GM18502 (cell line): Measurements from ENCODE around the gene MPIG6B.
A peak's percentile ranks its signal among the peaks of the same experiment; 100 is the strongest.

Experiments
- ATAC-seq: cut with Tn5 transposase; IDR thresholded peaks from one replicate; pipeline ENCODE4 v1.9.1; 2021; ENCODE audit warnings: mild to moderate bottlenecking; ENCODE audit not compliant: unreplicated experiment, poor library complexity

Gene MPIG6B

DNA sequence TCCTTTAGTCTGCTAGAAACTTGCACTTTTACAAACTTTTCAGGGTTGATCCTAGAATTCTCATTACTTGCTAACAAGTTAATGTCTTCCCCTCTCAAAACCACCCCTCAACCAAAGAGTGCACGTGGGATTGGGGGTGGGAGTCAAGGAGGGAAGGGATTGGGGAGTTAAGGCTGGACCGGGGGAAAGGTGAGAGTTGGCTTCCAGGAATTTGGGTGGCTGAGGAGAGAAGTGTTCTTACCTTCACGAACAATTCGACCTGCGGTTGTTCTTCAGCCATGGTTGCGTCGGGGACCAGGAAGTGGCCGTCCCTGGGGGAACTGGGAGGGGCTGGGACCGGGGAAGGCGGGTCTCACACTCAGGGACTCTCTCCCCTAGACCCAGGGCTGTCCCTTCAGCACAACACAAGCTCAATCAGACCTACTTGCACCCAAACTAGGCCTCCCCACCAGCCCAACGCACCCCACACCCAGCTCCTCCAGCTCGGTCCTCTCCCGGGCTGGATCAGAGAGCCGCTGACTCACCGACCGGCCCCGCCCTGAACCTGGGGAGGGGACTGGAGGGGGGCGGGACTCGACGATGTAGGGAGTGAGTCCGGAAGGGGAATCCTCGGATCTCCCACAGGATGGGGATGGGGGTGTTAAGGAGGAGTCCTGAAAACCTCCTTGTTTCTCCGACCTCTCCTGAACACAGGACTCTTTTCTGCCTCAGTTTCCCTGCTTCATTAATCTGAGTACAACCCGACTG lies 13.0 kb downstream of the MPIG6B start, which contains the start of gene CLIC1:
TSS of gene CLIC1 (minus strand) at position 510 of the 747 bp plus-strand sequence. CDS start at position 280, 230 bp downstream.
- no peak for ATAC-seq

DNA sequence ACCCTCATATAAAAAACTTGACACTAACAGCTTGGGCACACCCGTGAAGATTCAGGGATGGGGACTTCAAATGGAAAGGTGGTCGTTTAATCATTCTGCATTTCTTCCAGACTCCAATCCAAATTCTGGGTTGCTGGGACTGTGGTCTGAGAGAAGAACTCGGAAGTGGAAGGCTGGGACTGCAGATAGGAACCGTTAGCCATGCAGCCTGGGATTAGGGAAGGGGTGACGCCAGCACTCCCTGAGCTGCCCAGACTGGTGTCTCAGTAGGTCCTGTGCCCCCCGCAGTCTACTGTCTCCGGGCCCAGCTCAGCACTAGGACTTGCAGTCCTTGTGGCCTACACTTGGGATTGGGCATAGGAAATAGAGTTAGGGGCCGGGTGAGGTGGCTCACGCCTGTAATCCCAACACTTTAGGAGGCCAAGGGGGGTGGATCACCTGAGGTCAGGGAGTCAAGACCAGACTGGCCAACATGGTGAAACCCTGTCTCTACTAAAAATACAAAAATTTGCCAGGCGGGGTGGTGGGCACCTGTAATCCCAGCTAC lies 13.7 kb downstream of the MPIG6B start:
- no peak for ATAC-seq

DNA sequence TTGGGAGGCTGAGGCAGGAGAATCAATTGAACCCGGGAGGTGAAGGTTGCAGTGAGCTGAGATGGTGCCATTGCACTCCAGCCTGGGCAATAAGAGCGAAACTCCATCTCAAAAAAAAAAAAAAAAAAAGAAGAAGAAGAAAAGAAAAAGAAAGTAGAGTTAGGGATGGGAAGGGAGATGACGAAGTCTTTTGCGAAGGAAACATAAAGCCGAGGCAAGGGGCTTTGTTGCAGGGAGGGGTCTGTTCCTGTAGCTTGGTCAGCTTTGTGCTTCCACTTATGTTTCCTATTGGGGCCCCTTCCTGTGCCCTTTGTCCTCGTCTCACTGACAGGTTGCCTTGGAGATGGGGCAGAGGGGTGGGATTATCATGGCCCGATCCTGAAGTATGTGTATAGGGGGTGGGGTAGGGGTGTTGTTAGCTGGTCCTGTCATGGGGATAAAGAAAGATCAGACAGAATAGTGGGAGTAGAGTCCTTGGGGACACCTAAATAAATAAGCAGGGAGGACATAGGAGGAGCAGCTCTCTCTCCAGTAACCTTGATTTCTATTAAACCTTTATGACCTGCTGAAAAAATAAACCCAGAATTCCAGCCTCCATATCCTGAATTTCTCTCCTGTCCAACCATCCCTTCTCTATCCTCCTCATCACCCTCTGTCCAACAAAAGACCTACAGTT lies 14.3 kb downstream of the MPIG6B start:
- ATAC-seq = no peak

GRCh38 chr6:31737991-31738979 lies 15.1 kb downstream of the MPIG6B start:
- no peak for ATAC-seq

DNA sequence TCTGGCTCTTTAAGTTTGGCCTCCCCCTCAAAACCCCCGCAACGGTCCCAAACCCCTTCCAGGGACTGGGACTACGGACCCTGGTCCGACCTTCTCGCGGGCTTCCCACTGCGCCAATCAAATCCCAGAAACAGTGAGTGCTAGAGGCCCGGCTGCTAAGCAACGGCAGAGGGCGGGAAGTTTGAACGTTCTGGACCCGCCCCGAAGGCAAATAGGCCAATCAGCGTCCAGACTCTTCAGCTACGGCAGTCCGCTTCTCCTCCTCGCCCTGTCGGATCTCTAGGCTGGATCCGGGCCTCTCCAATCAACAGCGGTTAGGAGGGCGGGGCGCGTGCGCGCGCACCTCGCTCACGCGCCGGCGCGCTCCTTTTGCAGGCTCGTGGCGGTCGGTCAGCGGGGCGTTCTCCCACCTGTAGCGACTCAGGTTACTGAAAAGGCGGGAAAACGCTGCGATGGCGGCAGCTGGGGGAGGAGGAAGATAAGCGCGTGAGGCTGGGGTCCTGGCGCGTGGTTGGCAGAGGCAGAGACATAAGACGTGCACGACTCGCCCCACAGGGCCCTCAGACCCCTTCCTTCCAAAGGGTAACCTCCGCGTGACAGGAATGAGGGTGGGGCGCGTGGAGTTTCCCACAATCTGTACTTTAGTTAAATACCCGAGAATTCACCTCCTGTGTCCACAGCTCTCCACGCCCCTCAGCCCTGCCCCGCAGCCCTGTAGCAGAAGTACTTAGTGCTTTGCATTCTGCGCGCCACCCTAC lies 16.6 kb downstream of the MPIG6B start, which contains the start of gene MSH5:
TSS of gene MSH5 (plus strand) at position 367 of the 758 bp plus-strand sequence. CDS start 462 bp downstream, outside the sequence.
- ATAC-seq = peak; percentile 66

GRCh38 chr6:31740397-31741223 lies 17.4 kb downstream of the MPIG6B start:
- ATAC-seq = peak; percentile 1

GRCh38 chr6:31741815-31742214 lies 18.6 kb downstream of the MPIG6B start:
- ATAC-seq = no peak

GRCh38 chr6:31742894-31743293 lies 19.7 kb downstream of the MPIG6B start:
- no peak for ATAC-seq

DNA sequence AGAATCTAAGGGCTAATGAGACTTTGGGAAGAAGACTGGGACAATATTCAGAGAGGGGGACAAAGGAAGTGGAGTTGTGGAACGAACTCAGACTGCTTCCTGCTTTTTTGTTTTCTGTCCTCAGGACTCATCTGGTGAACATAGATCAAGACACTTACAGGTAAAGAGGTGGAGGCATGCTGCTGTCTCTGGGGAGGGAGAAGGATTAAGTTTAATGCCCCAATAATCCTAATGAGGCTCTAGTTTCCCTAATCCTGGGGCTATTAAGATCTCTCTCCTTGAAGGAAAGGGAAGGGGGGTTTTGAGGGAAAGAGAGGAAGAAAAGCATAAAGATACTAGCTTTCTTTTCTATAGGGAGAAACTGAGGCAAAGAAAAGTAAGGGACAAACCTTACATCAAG lies 21.2 kb downstream of the MPIG6B start:
- no peak for ATAC-seq

DNA sequence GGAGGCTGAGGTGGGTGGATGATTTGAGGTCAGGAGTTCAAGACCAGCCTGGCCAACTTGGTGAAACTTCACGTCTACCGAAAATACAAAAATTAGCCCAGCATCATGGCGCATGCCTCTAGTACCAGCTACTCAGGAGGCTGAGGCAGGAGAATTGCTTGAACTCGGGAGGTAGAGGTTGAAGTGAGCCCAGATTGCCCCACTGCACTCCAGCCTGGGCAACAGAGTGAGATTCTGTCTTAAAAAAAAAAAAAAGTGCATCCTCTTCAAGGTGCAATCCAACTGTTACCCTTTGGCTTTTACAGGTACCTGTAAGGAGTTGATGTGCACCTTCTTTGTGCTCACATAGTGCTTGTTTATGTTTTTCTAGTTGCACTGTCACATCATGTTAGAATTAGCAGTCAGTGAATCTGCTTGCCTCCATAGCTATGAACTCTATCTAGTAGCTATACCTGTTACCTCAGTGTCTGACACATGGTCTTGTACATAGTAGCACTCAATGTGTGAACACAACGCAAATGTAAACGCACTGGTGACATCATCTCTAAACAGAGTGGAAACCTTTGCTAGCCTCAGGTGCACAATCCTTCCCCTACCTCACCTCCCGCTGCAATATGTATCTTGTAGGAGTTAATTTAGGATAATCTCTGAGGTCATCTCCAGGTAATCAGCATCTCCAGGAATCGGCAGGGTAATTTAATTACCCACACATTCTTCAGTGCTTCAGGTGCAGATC lies 26.3 kb downstream of the MPIG6B start:
- no peak for ATAC-seq

DNA sequence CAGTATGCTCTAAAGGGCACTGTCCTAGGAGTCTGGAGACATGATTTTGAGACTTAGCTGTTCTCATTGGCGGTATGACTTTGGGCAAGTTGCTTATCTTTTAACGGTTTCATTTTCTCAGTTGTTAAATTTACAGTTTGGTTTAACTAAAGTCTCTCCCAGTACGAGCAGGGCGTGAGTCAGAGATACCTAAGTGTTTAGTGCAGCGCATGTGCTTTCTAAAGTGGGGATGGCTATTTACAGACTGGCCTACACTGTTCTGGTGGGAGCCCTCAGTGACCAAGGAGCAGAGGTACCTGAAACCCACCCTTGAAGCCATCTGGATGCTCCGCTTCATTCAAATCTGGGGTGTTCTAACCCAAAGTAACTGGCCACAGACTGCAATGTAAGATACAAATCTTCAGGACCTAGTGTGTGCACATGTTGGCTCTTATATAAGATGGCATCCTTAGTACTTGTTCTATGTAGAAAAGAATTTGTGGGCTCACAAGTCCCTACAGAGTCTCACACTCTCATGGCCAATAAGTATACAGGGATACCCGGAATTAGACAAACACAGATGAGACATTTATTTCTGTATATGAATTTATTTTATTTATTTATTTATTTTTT lies 27.3 kb downstream of the MPIG6B start:
- no peak for ATAC-seq

DNA sequence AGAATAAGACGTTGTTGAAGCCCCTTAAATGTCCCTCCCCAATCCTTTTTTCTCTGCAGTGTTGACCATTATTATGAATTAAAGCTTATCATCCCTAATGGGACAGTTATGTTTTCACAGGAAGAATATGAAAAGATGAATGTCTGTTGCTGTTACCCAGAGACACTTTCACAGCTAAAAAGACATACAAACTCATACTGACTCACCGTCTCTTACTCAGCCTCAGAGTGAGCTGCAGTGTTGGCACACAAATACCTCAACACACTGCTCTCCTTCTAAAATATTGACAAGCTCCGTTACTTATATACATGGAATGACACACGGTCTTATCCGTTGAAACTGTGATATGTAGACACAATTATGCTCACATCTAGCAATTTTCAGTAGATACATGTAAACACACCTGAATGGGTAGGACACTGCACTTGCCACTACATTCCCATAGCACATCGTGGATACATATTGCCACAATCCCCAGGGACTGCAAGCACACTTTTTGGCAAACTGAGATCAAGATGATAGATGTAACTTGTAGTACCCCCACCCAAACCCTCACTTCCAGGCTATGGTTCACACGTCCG lies 29.7 kb downstream of the MPIG6B start:
- ATAC-seq = no peak

DNA sequence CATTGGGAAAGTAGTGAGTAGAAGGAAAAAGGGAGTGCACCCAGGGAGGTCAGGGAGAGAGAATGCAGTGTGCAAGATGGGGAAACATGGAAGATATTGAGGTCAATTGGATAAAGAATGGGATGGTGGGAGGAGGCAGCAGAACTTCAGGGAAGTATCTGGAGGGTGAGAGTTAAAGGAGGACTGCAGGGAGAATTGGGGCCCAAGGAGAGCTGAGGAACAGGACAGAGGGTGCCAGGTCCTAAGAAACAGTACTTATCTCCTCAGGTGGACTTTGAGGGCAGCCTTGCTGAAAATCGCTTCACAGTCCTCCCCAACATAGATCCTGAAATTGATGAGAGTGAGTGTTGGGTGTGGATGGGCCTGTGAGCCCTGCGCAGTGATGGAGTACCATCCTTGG lies 35.1 kb downstream of the MPIG6B start:
- no peak for ATAC-seq

DNA sequence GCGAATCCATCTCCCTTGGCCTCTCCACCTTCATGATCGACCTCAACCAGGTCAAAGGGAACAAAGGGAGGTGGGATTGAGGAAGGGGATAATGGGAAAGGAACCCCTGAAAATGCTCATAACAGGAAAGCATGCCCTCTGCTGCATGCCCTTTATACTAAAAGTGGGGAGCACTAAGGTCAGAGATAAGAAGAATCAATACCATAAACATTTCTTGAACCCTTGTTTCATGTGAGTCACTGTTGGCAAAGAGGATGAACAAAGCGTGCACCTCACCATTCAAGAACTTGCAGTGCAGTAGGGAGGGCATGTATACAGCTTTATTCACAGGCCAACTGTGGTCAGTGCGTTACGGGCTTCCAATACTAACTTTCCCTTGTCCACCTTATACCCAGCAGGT lies 37.6 kb downstream of the MPIG6B start:
- ATAC-seq = no peak

DNA sequence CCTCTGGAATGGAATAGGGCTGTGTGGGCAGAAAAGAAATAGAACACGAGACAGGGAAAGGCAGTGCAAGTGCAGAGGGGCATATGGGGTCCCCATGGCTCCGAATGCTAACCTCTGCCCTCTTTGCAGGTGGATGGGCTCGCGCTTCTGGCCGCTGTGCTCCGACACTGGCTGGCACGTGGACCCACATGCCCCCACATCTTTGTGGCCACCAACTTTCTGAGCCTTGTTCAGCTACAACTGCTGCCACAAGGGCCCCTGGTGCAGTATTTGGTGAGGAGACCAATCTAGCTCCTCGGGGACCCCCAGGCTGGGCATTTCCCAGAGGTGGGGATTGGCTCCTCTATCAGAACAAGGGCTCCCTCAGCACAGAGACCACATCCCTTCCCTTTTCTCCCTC lies 38.2 kb downstream of the MPIG6B start:
- no peak for ATAC-seq

- no peak for ATAC-seq
These were observed 39.2 kb downstream of the MPIG6B start, which contains the start of gene SAPCD1 for GRCh38 chr6:31762356-31762755. Gene SAPCD1, plus strand, starts transcription at chr6:31762656. Its CDS starts 399 bp downstream, at chr6:31763055.
